ENCODE data around the gene C1orf226. TPM values are rescaled to one million over a fixed set of nuclear protein-coding genes. Genes with fewer than 3 reads are reported as not detected.

The C1orf226 gene
- total RNA-seq, 1 donor from 2014 or later = not detected

DNA sequence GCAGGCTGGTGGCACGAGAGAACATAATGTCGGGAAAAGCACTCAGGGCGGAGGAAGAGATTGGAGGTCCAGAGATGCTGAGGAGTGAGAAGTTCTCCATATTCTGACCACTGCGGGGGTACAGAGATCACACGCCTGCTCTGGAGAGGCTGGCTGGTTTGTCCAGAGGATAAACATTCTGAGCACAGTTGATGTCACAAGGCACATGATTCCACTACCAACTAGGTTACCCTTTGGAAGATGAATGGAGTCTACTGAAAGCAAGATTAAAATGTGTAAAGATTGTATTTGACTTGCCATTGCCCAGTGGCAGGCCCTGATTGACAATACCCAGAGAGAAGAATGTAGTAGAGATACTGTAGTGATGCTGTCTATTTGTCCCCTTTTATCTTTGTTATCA lies 4.8 kb upstream of the C1orf226 start, which contains the start of gene SPATA46:
TSS of gene SPATA46 (minus strand) at position 164 of the 400 bp plus-strand sequence. CDS start at position 100, 64 bp downstream.
- CTCF ChIA-PET = no interaction called here
- H3K27ac Mint-ChIP-seq = no peak within 1 kb of the TSS
- no peaks in the 10 kb centered on the region for H3K4me1 Mint-ChIP-seq
- DNase-seq = no peak
- POLR2A ChIA-PET = no interaction called here
- intact Hi-C loops (cut with micrococcal nuclease) = no loop called here
- no peak within 1 kb of the TSS for H3K4me3 Mint-ChIP-seq
- H3K36me3 Mint-ChIP-seq (ENCODE audit: low read depth) = no peaks in the 10 kb centered on the region
- TF ChIP-seq, protein P1, sequence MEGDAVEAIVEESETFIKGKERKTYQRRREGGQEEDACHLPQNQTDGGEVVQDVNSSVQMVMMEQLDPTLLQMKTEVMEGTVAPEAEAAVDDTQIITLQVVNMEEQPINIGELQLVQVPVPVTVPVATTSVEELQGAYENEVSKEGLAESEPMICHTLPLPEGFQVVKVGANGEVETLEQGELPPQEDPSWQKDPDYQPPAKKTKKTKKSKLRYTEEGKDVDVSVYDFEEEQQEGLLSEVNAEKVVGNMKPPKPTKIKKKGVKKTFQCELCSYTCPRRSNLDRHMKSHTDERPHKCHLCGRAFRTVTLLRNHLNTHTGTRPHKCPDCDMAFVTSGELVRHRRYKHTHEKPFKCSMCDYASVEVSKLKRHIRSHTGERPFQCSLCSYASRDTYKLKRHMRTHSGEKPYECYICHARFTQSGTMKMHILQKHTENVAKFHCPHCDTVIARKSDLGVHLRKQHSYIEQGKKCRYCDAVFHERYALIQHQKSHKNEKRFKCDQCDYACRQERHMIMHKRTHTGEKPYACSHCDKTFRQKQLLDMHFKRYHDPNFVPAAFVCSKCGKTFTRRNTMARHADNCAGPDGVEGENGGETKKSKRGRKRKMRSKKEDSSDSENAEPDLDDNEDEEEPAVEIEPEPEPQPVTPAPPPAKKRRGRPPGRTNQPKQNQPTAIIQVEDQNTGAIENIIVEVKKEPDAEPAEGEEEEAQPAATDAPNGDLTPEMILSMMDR (IDR thresholded peaks at IDR 0.05) = no peak
- no peaks in the 10 kb centered on the region for H3K9me3 Mint-ChIP-seq
- H3K27me3 Mint-ChIP-seq = peaks cover 3% of the 10 kb centered on the region
- ATAC-seq (ENCODE audit: low read depth) = no peak

DNA sequence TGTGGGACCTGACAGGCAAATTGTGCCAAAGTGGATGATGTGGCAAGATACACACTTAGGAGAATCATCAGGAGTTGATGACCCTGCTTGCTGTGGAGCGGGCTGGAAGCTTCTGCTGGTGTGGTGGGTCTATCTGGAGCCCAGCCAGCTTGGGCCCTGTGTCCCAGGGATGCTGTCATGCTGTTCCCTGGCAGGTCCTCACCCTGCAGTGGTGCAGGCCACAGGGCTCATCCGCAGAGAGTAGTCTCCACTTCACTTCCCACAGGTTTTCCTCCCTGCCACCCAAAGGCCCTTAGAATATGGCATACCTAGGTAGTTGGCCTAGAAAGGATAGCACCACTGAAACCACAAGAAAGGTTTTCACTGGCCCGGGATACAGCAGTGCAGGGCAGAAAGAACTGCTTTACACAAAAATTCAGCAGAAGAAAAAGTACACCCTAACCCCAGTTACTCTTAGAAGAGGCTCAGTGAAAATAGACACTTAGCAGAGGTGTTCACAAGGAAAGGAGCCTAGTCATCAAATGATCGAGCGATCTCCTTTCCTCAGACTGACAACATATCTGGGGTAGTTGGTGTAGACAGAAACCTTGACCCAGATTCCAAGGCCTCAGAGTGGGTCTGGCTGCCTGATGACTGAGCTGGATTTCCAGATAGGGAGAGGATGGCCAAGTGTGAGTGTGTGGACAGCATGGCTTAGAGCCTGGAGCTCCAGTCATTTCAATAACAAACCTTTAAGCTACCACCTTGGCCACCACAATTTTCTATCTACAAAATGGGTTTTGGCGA lies 1.3 kb upstream of the C1orf226 start:
- intact Hi-C loops (cut with micrococcal nuclease) = no loop called here

DNA sequence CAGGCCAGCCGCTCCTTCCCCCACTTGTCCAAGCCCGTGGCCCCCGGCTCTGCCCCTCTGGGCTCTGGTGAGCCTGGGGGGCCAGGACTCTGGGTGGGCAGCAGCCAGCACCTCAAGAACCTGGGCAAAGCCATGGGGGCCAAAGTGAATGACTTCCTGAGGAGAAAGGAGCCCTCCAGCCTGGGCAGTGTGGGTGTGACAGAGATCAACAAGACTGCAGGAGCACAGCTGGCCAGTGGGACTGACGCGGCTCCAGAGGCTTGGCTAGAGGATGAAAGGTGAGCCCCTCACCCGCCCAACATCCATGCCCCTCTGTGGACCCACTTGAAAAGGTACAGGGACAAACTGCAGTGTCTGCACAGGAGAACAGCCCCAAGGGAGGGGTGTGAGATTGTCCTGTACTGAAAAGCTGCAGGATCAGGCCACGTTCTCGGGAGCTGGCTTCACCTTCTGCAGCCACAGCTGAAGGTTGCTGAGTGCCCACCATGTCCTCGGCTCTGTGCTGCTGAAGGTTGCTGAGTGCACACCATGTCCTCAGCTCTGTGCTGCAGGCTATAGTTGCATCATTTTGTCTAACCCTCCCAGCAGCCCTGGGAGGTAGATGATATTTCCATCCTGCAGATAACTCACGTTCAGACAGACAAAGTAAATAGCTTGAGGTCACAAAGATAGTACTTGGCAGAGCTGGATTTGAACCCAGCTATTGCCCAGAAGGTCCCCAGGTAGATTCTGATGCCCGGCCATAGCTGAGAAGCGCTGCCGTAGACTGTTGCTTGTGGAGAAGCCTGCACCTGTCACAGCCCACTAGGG lies 618 bp downstream of the C1orf226 start:
- intact Hi-C loops (cut with micrococcal nuclease) = no loop called here
- ATAC-seq (ENCODE audit: low read depth) (no peak), DNase-seq (no peak)
- Mint-ChIP-seq H3K27me3 (no peaks in the 10 kb centered on the region), H3K4me3 (no peak overlapping the region), H3K36me3 (ENCODE audit: low read depth) (no peaks in the 10 kb centered on the region), H3K9me3 (no peaks in the 10 kb centered on the region), H3K27ac (no peak overlapping the region), H3K4me1 (no peaks in the 10 kb centered on the region)
- TF ChIP-seq, protein P1 (IDR thresholded peaks at IDR 0.05) = no peak
- ChIA-PET CTCF (no interaction called here), POLR2A (no interaction called here)

More for the DNA sequence above, 1.3 kb upstream of the C1orf226 start:
- Mint-ChIP-seq H3K27ac (no peak overlapping the region), H3K4me3 (no peak overlapping the region), H3K9me3 (no peaks in the 10 kb centered on the region), H3K36me3 (ENCODE audit: low read depth) (no peaks in the 10 kb centered on the region), H3K27me3 (no peaks in the 10 kb centered on the region), H3K4me1 (no peaks in the 10 kb centered on the region)
- TF ChIP-seq, protein P1 (IDR thresholded peaks at IDR 0.05) = no peak
- ChIA-PET CTCF (no interaction called here), POLR2A (no interaction called here)
- ATAC-seq (ENCODE audit: low read depth) (no peak), DNase-seq (no peak)

DNA sequence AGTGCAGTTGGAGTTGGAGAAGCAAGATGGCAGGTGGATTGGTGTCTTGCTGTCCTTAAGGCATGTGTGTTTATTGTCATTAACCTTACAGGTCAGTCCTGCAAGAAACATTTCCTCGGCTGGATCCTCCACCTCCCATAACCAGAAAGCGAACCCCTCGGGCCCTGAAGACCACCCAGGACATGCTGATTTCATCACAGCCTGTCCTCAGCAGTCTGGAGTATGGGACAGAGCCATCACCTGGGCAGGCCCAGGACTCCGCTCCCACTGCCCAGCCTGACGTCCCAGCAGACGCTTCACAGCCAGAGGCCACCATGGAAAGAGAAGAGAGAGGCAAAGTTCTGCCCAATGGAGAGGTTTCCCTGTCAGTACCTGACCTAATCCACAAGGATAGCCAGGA lies 1.6 kb downstream of the C1orf226 start:
- no peak for ATAC-seq (ENCODE audit: low read depth)
- H3K4me1 Mint-ChIP-seq = no peaks in the 10 kb centered on the region
- no peaks in the 10 kb centered on the region for H3K9me3 Mint-ChIP-seq
- DNase-seq = no peak
- no peak overlapping the region for H3K4me3 Mint-ChIP-seq
- intact Hi-C loops (cut with micrococcal nuclease) = no loop called here
- TF ChIP-seq, protein P1 (IDR thresholded peaks at IDR 0.05) = no peak
- no peaks in the 10 kb centered on the region for H3K27me3 Mint-ChIP-seq
- CTCF ChIA-PET = no interaction called here
- no peaks in the 10 kb centered on the region for H3K36me3 Mint-ChIP-seq (ENCODE audit: low read depth)
- POLR2A ChIA-PET = no interaction called here
- H3K27ac Mint-ChIP-seq = no peak overlapping the region

DNA sequence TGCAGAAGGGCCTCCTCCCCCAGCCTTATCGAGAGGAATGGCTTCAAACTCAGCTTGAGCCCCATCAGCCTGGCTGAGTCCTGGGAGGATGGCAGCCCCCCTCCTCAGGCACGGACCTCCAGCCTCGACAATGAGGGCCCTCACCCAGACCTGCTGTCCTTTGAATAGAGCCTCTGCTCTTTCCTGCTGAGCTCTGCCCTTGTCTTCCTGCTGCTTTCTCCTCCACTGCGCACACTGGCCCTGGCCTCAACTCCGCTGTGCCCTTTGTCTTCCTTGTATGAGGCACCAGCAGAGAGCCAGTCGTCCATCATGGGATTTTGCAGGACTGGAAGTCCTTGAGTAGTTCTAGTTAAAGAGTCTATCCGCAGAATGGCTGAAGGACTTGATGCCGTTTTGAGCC lies 2.0 kb downstream of the C1orf226 start:
- DNase-seq = no peak
- no peaks in the 10 kb centered on the region for H3K4me1 Mint-ChIP-seq
- ChIA-PET CTCF (no interaction called here), POLR2A (no interaction called here)
- no peaks in the 10 kb centered on the region for H3K36me3 Mint-ChIP-seq (ENCODE audit: low read depth)
- intact Hi-C loops (cut with micrococcal nuclease) = no loop called here
- no peak overlapping the region for H3K4me3 Mint-ChIP-seq
- H3K27me3 Mint-ChIP-seq = no peaks in the 10 kb centered on the region
- no peak for ATAC-seq (ENCODE audit: low read depth)
- H3K27ac Mint-ChIP-seq = no peak overlapping the region
- TF ChIP-seq, protein P1 (IDR thresholded peaks at IDR 0.05) = no peak
- no peaks in the 10 kb centered on the region for H3K9me3 Mint-ChIP-seq
